ENCODE results near the gene BCCIP.

Gene BCCIP

DNA sequence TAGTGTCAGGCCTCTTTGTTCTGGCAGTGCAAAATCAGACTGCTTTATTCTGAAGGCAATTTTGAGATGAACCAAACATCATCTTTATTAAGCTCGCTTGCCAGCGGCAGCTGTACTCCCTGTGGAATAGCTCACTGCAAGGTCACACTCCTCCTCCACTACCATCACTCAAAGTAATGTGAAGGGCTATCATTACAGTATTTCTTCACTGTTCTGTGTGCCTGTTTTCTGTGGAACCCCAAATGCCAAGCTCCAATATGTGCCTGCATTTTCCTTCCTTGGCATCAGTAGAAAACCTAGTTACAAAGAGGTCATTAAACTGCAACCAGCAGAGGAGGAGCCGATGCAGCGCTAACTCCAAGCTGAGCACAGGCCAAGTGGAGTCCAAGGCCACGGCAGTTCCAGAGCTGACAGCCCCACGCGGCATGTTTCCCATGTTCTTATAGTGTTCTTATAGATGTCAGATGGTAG lies 21.4 kb downstream of the BCCIP start:
- DNase-seq (ENCODE audit: low read depth) = no peak

GRCh38 chr10:125845617-125846016 lies 22.3 kb downstream of the BCCIP start:
- DNase-seq (ENCODE audit: low read depth) = no peak

DNA sequence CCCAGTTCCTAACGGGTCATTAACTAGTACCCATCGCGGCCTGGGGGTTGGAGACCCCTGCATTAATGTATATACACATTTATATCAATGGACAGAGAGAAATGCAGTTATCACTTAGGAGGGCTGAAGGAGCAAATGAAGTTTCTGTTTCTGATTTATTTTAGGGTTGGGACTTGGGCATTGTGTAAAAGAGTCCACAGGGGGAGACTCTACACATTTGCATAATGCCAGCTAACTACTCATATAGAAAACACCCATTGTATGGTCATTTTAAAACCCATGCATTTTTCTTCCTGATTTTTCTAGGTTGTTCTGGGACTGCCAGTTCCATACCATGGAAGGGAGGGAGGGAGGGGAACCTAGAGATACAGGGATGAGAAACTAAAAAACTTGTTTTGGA lies 23.5 kb downstream of the BCCIP start:
- DNase-seq (ENCODE audit: low read depth) = no peak

DNA sequence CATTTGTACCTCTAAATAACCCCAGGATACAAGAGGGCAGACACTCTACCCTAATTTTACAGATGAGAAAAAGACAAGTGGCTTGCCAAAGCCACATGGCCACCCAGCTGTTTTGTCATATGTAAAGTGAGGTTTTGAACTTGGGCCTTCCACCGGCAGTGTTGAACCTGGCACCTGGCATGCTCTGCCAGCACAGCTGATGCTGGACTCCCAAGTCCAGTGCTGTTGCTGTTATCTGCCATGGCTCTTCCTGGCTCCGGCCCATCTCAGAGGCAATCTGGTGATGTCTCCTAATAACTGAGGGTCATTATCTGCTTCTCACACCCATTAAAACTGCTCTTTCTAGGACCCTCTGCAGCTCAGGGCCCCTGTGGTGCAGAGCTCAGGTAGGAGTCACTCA lies 25.0 kb downstream of the BCCIP start:
- no peak for DNase-seq (ENCODE audit: low read depth)

DNA sequence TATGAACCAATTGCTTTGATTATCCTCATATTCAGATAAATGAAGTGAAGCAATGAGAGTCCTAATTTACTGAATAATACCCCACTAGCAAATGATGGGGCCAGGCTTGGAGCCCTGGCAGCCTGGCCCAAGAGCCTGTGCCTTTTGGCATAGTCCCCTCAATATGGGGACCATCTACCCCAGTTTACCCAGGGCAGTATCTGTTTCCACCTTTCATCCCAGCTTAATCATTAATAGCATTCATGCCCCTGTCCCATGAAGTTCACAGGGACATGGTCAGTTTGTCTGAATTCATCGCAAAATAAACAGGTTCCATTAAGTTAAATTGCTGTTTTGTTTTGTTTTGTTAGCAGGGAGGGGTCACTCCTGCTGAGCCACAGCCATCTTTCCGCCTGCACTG lies 25.5 kb downstream of the BCCIP start:
- no peak for DNase-seq (ENCODE audit: low read depth)

GRCh38 chr10:125849448-125849847 lies 26.1 kb downstream of the BCCIP start:
- DNase-seq (ENCODE audit: low read depth) = no peak

- no peak for DNase-seq (ENCODE audit: low read depth)
Measured at GRCh38 chr10:125850766-125851731, 27.7 kb downstream of the BCCIP start.

DNA sequence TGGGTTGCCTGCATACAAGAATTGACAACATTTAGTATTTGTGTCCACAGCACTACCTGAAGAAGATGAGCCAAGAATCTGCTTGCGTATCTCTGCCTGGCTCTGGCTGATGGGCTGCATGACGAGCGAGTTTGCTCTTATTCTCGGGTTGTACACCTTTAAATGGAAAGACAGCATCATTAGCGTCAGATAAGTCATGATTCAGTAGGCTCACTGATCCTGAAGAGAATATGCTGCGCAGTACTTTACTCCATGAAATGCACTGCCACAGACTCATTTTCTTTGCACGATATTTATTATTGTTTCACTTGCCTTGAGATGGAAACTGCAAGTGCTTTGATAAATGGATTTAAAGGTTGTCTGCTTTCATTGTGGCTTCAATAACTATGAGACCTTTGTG lies 29.1 kb downstream of the BCCIP start:
- no peak for DNase-seq (ENCODE audit: low read depth)

DNA sequence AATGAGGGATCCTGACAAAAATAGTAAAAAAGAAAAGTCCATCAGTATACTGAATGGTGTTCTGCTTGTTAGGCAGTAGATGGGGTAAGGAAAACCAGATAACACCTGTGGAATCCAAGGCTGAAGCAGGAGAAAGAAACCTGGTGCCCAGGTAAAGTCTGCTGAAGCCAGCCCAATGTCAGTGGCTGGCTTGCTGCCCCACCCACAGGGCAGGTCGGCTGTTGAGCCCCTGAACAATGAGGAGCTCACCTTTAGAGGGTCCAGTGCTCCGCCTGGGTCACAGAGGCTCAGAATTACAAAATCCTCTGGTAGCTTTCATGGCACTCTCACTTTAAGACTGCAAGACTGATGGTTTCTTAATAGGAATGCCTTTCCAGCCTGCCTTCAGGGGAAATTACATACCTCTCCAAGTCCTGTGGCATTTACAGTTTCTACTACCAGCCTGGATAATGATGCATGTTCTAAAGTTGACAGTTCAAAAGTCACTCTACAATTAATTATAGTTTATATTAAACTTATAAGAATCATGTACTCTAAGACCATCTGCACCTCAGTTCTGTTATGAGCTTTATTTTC lies 33.9 kb downstream of the BCCIP start:
- no peak for DNase-seq (ENCODE audit: low read depth)

DNA sequence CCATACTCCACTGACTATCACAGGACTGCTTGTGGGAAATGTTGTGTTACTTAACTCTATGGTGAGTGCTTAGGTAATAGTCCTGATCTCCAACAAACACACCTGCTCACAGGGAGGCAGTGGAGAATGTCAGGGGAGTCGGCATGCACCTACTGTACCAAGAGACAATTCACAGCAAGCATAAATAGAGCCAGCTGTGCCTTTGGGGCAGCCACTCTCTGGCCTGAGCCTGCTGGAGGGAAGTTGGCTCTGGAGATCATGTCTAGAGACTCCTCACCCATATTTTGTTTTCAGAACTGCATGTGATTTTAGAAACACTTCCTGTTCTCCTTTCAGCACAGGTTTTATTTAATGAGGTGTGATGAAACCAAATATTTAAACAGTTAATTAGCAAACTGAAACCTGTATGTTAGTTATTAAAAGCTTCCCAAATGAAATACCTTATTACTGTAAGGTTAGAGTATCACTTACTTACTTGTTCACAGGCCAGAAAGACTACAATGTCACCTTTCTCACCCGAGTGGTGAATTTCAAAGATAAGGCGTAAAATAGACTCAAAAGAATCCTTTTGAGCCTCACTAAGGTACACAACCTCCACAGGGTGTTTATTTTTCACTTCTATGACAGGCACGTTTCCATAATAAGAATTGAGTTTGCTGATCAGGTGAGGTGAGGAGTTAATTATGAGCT lies 35.9 kb downstream of the BCCIP start:
- no peak for DNase-seq (ENCODE audit: low read depth)

DNA sequence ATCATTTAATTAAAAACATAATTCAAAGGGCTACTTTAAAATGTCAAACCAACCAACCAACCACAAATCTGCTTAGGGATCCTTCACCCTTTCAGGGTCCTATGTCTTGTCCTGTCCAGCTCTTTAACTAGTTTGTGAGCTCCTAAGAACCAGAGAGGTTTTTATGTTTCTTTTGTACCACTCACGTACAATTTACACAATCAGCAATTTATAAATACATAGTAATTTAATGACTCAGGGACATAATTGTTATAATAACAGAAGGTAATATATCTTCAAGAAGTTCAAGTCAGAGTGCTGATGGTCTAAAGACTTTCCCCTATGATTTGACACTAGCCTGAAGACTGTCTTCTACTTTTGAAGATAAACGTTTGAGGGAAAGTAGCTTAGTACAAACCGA lies 41.8 kb downstream of the BCCIP start:
- DNase-seq (ENCODE audit: low read depth) = no peak

DNA sequence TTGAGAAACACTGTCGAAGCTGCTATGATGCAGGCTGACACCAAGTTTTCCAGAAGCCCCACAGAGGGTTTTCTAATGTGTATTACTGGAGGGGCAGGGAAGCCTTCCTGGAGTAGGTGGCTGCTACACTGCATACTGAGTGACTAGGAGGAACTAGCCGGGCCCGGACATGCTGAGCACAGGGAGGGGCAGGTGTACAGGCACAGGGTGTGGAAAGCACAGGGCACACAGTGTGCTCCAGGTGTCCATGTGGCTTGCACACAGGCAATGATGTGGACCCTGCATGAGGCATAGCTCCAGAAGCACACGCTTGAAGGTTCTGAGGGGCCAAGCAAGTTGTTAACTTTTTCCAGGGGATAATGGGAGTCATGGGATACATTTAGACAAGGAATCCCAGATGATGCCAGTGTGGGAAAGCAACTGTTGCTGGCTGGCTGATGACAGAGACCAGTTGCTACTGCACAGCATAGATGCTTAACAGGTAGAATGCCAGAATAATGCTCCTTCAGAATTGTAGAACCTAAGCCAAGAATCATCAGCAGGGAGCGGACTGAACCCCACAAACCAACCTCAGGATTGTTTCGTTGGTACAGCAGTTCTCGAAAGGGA lies 43.2 kb downstream of the BCCIP start:
- DNase-seq (ENCODE audit: low read depth) = no peak

DNA sequence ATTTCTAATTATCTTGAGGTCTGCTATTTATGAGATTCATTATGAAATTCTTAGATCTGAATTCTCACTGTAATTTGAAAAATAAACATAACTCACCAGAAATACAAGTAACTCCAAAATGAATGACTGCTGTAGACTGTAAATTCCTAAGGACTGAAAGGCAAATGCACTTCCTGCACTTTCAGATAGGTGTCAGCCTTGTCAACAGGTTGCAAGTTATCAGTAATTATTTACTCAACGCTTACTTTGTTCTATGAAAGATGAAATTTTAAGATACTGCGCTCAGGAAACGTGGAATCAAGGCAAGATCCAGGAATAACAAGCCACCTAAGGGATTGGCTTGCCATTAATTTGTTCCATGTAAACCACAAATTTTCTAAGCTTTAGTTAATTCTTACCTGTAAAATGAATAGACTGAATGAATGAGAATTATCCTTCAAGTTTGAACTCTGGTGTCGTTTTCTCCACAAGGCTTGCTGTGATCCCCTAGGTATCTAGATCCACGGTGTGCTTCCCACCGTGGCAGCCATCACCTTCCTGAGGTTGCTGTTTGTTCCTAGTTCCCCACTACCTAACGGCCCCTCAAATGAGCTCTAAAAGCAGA lies 45.1 kb downstream of the BCCIP start:
- DNase-seq (ENCODE audit: low read depth) = peak; percentile 2

GRCh38 chr10:125871338-125871737 lies 48.0 kb downstream of the BCCIP start:
- DNase-seq (ENCODE audit: low read depth) = no peak

GRCh38 chr10:125878957-125879835 lies 55.9 kb downstream of the BCCIP start:
- DNase-seq (ENCODE audit: low read depth) = no peak

- no peak for DNase-seq (ENCODE audit: low read depth)
Measured at GRCh38 chr10:125880719-125881118, 57.4 kb downstream of the BCCIP start.

DNA sequence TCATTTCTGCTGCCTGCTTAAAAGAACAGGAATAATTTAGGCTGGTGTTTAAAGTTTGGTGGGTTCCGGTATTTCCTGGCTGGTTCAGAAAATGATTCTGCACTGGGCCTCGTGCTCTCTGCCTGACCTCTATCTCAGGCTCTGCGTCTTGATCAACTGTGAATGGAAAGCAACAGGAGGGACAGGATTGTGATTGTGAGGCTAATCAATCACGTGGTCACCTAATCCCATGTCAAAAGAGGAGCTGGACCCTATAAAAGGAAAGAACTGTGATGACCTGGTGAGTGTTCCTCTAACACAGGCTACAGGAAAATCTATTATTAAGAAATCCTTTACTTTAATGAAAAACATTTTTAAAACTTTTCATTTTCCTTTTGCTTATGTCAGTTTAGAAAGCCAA lies 57.8 kb downstream of the BCCIP start, which contains the start of gene DHX32:
TSS of gene DHX32 (minus strand) at position 101 of the 400 bp plus-strand sequence. CDS start 468 bp downstream, outside the sequence.
- DNase-seq (ENCODE audit: low read depth) = no peak

DNA sequence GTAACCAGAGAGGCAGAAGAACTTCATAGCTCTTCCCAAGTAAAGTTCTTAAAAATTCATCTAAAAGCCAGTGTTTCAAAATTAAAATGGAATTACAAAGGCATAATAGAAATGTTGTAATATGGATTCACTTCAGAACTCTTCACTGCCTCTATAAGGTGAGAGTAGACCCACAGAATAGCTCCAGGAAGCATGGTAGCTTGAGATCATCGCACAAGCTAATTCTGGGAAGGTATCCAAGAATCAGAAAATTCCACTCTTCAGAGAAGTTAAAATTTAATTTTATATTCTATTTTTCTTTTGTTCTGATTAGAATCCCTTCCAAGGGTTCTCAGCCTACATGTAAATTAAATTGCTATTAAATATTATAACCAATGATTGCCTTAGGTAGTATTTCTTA lies 59.2 kb downstream of the BCCIP start:
- no peak for DNase-seq (ENCODE audit: low read depth)

DNA sequence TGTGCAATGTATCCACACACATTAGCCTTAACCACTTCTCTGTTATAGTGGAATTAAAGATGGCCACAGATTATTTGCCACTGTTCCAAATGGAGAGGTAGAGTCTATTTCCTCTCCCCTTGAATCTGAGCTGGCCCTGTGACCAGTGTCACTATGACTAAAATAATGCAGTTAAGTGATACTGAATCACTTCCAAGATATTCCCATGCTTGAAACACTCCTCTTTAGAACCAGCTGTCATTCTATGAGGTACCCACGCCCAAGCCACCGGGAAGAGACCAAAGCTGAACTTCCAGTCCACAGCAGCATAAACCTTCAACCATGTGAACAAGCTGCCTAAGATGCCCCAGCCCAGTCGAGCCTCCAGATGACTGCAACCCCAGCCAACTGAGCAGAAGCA lies 59.9 kb downstream of the BCCIP start:
- no peak for DNase-seq (ENCODE audit: low read depth)
